Prostate gland (tissue), 2 donors: ENCODE data around the gene ARSG. TPM values are rescaled to one million over a fixed set of nuclear protein-coding genes. Genes with fewer than 3 reads are reported as not detected.

Experiments
- DNase-seq: peaks from one replicate; pipeline ENCODE4 v3.0.0-alpha.2; 2019; ENCODE audit warnings: low spot score
- H3K27ac ChIP-seq, 2 donors: fragments of 200-600 bp; sonication (generic); 2 replicates each; pipeline ENCODE4 v1.5.1; 2017 to 2019
- H3K27me3 ChIP-seq: fragments of 200-600 bp; sonication (generic); replicated peaks from 2 replicates; pipeline ENCODE4 v1.5.1; 2019; ENCODE audit not compliant: insufficient read depth
- H3K36me3 ChIP-seq, 2 donors: fragments of 200-600 bp; sonication (generic); 1 replicate in 1 of 2; 2 replicates in 1 of 2; pipeline versions ENCODE4 v1.5.1 to v1.8.1; 2017 to 2019
- H3K4me1 ChIP-seq: fragments of 200-600 bp; sonication (generic); replicated peaks from 2 replicates; pipeline ENCODE4 v1.5.1; 2019
- H3K4me3 ChIP-seq, 2 donors: fragments of 200-600 bp; sonication (generic); 2 replicates each; pipeline ENCODE4 v1.5.1; 2017 to 2019
- H3K9me3 ChIP-seq: fragments of 200-600 bp; sonication (generic); 2 replicates; pipeline ENCODE4 v1.5.1; 2017
- POLR2A ChIP-seq: fragments of 450-650 bp; IDR thresholded peaks from one replicate; pipeline ENCODE4 v1.6.1; 2016; ENCODE audit warnings: antibody characterized with exemption, mild to moderate bottlenecking
- POLR2AphosphoS5 ChIP-seq: sonication (generic); formaldehyde crosslinking; IDR thresholded peaks from one replicate; pipeline ENCODE4 v1.6.1; 2017; ENCODE audit warnings: antibody characterized with exemption
- WGBS: methylation state at CpG from one replicate; pipeline ENCODE4 v1.1.5; 2018; 5-methylcytosine and 5-hydroxymethylcytosine counted together
- intact Hi-C: fragments of 100-400 bp; cut with DNase I; formaldehyde crosslinking; loops from one replicate; pipeline ENCODE4 v1.14.2; 2022
- microRNA counts, 2 donors: library from miRNA; unstranded; fragments of <30 nt; microRNA quantifications; one replicate each; lab custom pipeline; 2016 to 2017
- microRNA-seq: library from miRNA; unstranded; fragments of <30 nt; microRNA quantifications from one replicate; pipeline ENCODE4, GENCODE V29; 2016
- small RNA-seq, 2 donors: library from RNA; depleted of rRNA; stranded (forward); fragments of <200 nt; gene quantifications; one replicate each; pipeline ENCODE3, GENCODE V24; 2016
- total RNA-seq, 2 donors: library from RNA; depleted of rRNA; stranded (reverse); fragments of >200 nt; gene quantifications; one replicate each; pipeline ENCODE4 v1.1.0, GENCODE V29; 2016
- TF ChIP-seq, protein P1 (sequence below), 4 experiments: fragments of 200-600 bp in 2 of 4; fragments of 450-650 bp in 2 of 4; sonication (generic) in 2 of 4; IDR thresholded peaks; 1 replicate in 3 of 4; 2 replicates in 1 of 4; pipeline ENCODE4 v1.5.1; 2016 to 2019; ENCODE audit warnings: antibody characterized with exemption in 4 of 4, mild to moderate bottlenecking in 2 of 4, moderate library complexity in 2 of 4

Gene ARSG
- total RNA-seq, 2 donors from 2014 or later, result 1.5 to 8.3 TPM

DNA sequence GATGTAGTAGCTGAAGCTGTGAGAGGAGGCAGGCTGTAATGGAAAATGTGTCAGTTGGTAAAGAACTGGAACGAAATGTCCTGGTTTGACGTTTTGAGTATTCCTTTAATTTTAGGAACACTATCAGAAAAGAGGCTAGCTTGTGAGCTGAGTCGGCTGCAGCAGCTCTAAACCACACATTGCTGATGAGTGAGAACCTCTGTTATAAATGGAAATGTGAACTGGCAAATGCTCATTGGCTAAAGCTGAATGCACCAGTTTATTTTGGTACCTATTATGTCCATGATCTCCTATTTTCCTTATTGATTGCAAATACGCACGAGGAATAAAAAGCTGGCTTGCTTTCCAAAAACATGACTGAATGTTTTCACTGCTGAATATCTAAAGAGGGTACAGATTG lies 177.0 kb downstream of the ARSG start:
- Histone ChIP-seq H3K27me3 (no peaks in the 10 kb centered on the region), H3K9me3 (no peaks in the 10 kb centered on the region), H3K27ac (no peak overlapping the region), H3K36me3 (no peaks in the 10 kb centered on the region), H3K4me3 (no peak overlapping the region), H3K4me1 (no peaks in the 10 kb centered on the region)
- intact Hi-C loops, result loop anchor here (10.0 kb wide), 2 partner anchors 286 to 294 kb away; no protein-coding TSS in a partner anchor
- no peak for DNase-seq
- 61% methylated on average over 5 of the region's 5 CpGs for WGBS
- TF ChIP-seq, protein P1, sequence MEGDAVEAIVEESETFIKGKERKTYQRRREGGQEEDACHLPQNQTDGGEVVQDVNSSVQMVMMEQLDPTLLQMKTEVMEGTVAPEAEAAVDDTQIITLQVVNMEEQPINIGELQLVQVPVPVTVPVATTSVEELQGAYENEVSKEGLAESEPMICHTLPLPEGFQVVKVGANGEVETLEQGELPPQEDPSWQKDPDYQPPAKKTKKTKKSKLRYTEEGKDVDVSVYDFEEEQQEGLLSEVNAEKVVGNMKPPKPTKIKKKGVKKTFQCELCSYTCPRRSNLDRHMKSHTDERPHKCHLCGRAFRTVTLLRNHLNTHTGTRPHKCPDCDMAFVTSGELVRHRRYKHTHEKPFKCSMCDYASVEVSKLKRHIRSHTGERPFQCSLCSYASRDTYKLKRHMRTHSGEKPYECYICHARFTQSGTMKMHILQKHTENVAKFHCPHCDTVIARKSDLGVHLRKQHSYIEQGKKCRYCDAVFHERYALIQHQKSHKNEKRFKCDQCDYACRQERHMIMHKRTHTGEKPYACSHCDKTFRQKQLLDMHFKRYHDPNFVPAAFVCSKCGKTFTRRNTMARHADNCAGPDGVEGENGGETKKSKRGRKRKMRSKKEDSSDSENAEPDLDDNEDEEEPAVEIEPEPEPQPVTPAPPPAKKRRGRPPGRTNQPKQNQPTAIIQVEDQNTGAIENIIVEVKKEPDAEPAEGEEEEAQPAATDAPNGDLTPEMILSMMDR (IDR thresholded peaks at IDR 0.05), result no peak
- TF ChIP-seq POLR2A, result no peak
- no peak for TF ChIP-seq POLR2AphosphoS5

DNA sequence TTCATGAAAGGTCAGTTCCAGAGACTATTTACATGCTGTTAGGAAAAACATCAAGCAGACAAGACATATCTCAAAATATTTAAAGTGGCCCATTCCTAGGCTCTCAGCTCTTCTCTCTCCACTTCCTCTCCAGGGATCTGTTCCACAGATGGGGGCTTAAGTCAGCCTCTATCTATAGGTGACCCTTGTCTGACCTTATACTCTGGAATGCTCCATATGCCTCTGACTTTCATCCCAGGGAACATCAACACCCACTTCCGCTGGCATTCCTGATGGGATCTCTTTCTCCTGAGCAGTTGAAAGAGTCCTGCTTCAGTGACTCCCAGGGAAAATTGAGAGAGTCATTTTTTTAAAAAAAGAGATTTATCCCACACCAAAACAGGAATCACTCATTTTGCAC lies 177.5 kb downstream of the ARSG start:
- intact Hi-C loops, result loop anchor here (10.0 kb wide), 2 partner anchors 286 to 294 kb away; no protein-coding TSS in a partner anchor
- TF ChIP-seq, protein P1 (IDR thresholded peaks at IDR 0.05), result no peak
- no peak for TF ChIP-seq POLR2A
- TF ChIP-seq POLR2AphosphoS5, result no peak
- Histone ChIP-seq H3K36me3 (no peaks in the 10 kb centered on the region), H3K4me1 (no peaks in the 10 kb centered on the region), H3K9me3 (no peaks in the 10 kb centered on the region), H3K4me3 (no peak overlapping the region), H3K27ac (no peak overlapping the region), H3K27me3 (no peaks in the 10 kb centered on the region)
- 86% methylated on average over 1 of the region's 1 CpG for WGBS
- no peak for DNase-seq

MicroRNA genes within 50 kb of the gene (microRNA counts, 767-probe panel; counts per million panel counts)
- microRNA hsa-miR-635 (lab: Ali Mortazavi, UCI), result 1,352 to 2,402 counts per million in 2 donors

Small RNA genes lying within 50 kb of the gene (microRNA-seq; reads per million reads assigned to microRNA genes)
- gene MIR635, result not detected

Small RNA genes lying within 50 kb of the gene (small RNA-seq; reads per million reads assigned to genes)
- gene MIR635, result 0 reads per million in 2 donors

Other genes with a start within 250 kb of the ARSG start
- 10 to 100 TPM; 51.0 to 57.4 TPM for gene AMZ2, start 43.5 kb upstream of the ARSG start, total RNA-seq
- gene SLC16A6, start 368 bp upstream of the ARSG start, total RNA-seq, result under 1 TPM; 0.41 to 0.85 TPM
- 10 to 100 TPM; 24.2 to 37.7 TPM for gene WIPI1, start 166.0 kb downstream of the ARSG start, total RNA-seq
- 100 to 1,000 TPM; 296 to 409 TPM for gene PRKAR1A, start 220.9 kb downstream of the ARSG start, total RNA-seq